OCI-LY1 (cell line): ENCODE data around the gene ATF7IP2.

Experiments used
- CTCF ChIP-seq: fragments of 200-600 bp; sonication (generic), shearing (Covaris generic); IDR thresholded peaks from 2 replicates; pipeline ENCODE4 v1.5.1; 2017; ENCODE audit warnings: mild to moderate bottlenecking, antibody characterized with exemption, low read length, moderate library complexity, mixed read lengths
- EZH2 ChIP-seq: fragments of 200-600 bp; sonication (generic), shearing (Covaris generic); IDR thresholded peaks from 2 replicates; pipeline ENCODE4 v1.8.0; 2017; ENCODE audit warnings: borderline replicate concordance, mixed run types, mild to moderate bottlenecking, antibody characterized with exemption, low read length, moderate library complexity, mixed read lengths

- TF ChIP-seq CTCF (peak; percentile 14; the same call in 1 of the 2 replicates), EZH2 (no peak)
Observed at GRCh38 chr16:10368969-10369551, 16.8 kb upstream of the ATF7IP2 start.
